ENCODE measurements around the gene MORN1.

The MORN1 gene

GRCh38 chr1:2419416-2419815 is 28.1 kb upstream of the MORN1 start:
- no peak for DNase-seq (ENCODE audit: low spot score)

GRCh38 chr1:2418791-2419320 is 27.5 kb upstream of the MORN1 start:
- DNase-seq (ENCODE audit: low spot score), result no peak

DNA sequence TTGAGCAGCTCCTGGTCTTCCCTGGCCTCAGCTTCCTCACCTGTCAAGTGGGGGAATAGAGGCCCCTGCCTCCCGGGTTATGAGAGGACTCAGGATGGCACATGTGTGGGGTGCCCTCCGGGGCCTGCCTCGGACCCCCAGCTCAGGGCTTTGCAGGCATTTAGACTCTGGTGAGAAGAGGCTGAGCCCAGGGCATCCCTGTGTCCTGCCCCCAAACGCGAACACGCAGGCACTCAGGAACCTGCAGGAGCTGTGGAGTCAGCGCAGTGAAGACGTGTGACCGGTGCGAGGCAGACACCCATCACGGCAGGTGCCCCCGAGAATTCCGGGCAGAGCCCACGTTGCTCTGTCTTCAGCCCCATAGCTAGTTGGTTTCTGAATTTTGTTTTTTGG is 26.5 kb upstream of the MORN1 start:
- DNase-seq (ENCODE audit: low spot score), result no peak

GRCh38 chr1:2417083-2417832 is 25.9 kb upstream of the MORN1 start:
- DNase-seq (ENCODE audit: low spot score), result no peak

DNA sequence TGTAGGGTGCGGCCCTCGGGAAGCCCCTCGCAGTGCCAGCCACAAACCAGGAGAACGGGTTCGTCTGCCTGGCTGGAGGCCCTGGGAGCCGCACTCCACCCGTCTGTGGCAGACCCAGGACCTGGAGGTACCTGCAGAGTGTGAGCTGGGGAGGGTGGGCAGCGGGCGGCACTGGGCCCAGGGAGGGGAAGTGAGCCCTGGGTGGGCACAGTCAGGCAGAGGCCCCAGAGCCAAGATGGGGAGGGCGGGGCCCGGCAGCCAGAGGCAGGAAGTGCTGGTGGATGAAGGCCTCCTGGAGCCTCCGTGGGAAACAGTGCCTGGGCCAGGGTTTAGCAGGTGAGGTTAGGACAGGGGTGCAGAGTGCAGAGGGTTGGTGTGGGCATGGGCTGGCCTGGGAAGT is 25.0 kb upstream of the MORN1 start:
- no peak for DNase-seq (ENCODE audit: low spot score)

GRCh38 chr1:2415801-2416208 is 24.5 kb upstream of the MORN1 start:
- no peak for DNase-seq (ENCODE audit: low spot score)

- DNase-seq (ENCODE audit: low spot score), result no peak
These were observed 24.0 kb upstream of the MORN1 start for GRCh38 chr1:2415337-2415736.

- peak; percentile 87 for DNase-seq (ENCODE audit: low spot score)
These were observed 23.1 kb upstream of the MORN1 start for GRCh38 chr1:2414297-2414958.

DNA sequence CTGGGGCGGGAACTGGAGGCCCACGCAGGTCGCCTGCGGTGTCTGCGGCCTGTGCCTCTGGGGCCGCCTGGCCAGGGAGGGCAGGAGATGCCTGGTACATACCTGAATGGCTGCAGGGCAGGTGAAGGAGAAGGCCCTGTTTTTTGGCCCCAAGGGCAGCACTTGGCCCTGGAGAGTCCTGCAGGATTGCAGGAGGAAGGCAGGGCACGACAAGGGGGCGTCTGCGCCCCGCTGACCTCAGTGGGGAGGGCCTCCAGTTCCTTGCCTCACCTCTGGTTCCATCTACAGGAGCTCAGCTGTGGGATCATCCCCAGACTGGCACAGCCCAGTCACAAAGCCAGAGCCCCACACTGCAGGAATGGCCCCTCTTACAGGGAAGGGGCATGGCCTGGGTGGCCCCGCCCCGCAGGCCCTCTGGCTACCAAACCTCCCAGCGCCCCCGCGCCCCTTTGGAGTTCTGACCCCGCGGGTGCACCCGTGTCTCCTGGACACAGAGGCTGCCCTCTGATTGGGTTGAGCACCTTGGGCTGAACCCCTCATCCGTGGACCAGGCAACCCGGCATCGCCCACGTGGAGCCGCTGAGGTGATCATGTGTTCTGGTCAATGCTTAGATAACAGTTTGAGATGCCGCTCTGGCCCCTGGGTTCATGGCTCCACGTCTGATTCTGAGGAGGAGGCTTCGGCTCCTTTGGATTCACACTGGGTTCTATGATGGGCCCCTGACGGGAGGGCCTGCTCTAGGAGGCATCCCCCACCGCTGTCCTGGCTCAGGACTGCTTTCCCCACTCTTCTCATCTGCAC is 22.3 kb upstream of the MORN1 start:
- DNase-seq (ENCODE audit: low spot score), result no peak

GRCh38 chr1:2412773-2413494 is 21.6 kb upstream of the MORN1 start:
- no peak for DNase-seq (ENCODE audit: low spot score)

- peak; percentile 97 for DNase-seq (ENCODE audit: low spot score)
These were observed 21.0 kb upstream of the MORN1 start, which contains the start of gene PEX10 for GRCh38 chr1:2412395-2412772. Gene PEX10, minus strand, starts transcription at chr1:2412564. Its CDS starts 62 bp downstream, at chr1:2412502.

DNA sequence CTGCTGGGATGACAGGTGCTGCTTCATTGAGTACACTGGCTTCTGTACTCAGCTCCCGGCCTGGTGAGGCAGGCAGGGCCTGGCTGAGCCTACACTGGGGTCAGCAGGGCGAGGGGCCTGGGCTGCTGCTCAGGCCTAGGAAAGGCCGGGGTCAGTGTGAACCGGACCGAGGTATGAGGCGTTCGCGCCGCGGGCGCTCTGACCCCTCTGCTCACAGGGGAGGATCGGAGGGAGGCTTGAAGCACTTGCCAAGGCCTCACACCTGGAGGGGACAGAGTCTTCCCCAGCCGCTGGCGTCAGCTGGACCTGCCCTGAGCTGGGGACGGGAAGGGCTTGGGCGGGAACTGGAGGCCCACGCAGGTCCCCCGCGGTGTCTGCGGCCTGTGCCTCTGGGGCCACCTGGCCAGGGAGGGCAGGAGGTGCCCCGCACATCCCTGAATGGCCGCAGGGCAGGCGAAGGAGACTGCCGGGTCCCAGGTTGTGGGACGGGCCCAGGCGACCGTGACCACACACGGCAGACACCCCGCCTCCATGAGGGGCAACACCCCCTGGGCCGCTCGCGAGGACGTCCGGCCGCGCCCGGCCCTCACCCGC is 20.5 kb upstream of the MORN1 start:
- no peak for DNase-seq (ENCODE audit: low spot score)

- DNase-seq (ENCODE audit: low spot score), result no peak
These were observed 18.4 kb upstream of the MORN1 start for GRCh38 chr1:2409745-2410144.

- DNase-seq (ENCODE audit: low spot score), result no peak
These were observed 17.5 kb upstream of the MORN1 start for GRCh38 chr1:2408859-2409276.

DNA sequence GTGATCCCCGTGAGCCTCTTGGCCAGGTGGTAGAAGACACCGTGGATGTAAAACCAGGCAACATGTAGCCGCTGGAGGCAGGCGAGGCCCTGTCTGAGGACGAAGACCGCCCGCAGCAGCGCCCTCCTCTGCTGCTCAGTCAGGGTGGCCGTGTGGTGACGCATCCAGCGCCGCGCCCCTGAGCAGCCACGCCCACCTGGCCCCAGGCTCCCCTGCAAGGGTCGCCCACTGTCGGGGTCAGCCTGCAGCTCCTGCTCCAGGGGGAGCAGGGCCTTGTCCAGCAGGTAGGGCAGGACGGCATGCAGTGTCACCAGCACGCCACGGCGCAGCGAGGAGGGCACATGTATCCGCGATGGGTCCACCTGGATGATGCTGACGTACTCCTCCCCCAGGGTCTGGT is 17.1 kb upstream of the MORN1 start:
- no peak for DNase-seq (ENCODE audit: low spot score)

- DNase-seq (ENCODE audit: low spot score), result no peak
These were observed 16.6 kb upstream of the MORN1 start for GRCh38 chr1:2407991-2408275.

GRCh38 chr1:2407166-2407990 is 16.0 kb upstream of the MORN1 start:
- DNase-seq (ENCODE audit: low spot score), result no peak

- no peak for DNase-seq (ENCODE audit: low spot score)
These were observed 15.2 kb upstream of the MORN1 start for GRCh38 chr1:2406451-2407041.

DNA sequence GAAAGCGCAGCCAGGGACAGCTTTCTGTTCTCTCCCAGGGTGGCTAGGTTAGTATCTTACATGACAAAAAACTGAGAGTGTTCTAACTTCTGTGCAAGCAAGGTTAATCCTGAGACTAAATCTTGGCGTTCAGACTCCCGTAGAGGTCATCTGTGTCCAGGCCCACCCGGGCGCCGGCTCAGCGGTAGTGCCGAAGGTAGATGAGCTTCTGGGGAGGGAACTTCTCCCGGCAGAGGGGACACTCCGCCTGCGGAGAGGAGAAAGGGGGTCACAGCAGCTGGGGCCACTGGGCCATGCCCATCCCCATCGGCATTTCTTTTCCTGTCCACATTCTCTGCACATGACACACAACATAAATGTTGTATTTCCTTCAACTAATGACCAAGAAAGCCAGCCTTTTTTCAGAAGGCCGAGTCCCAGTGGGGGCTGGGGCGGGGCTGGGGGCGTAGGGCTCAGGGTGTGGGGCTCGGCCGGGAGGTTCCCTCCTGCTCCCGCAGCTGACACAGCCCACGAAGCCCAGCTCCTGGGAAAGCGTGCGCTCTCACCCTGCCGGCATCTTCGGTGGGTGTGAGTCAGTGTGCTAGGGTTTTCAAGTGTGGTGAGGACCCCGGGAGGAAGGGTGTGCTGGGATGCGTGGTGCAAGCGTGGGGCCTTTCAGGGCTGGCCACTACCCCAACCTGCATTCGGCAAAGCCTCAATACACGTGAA is 14.4 kb upstream of the MORN1 start:
- DNase-seq (ENCODE audit: low spot score), result no peak

All from Ammon's horn (tissue), 1 donor.